A549 (cell line): ENCODE results near the gene TGFBR3L. TPM values are rescaled to one million over a fixed set of nuclear protein-coding genes. Genes with fewer than 3 reads are reported as not detected.

Experiments
- ATAC-seq, 2 experiments: fragments of 200-7000 bp in 1 of 2; fragments of >200 bp in 1 of 2; cut with Nextera tagmentation in 1 of 2; cut with Tn5 transposase in 1 of 2; 3 replicates each; pipeline versions ENCODE4 v1.8.0 to v1.9.1; 2018 to 2020; ENCODE audit warnings: mild to moderate bottlenecking in 1 of 2, moderate library complexity in 1 of 2
- CTCF ChIA-PET: fragments of 300-600 bp; sonication (Branson Sonifier 250); formaldehyde crosslinking; extraction: SDS; loops from one replicate; lab custom pipeline; 2021; ENCODE audit warnings: antibody characterized with exemption, inconsistent platforms; lab: Yijun Ruan, JAX
- POLR2A ChIA-PET: fragments of 350-600 bp; formaldehyde crosslinking; extraction: SDS; loops from one replicate; lab custom pipeline; 2021; ENCODE audit warnings: antibody characterized with exemption, inconsistent platforms; lab: Yijun Ruan, JAX
- DNase-seq, 2 experiments: peaks; one replicate each; pipeline versions ENCODE4 v3.0.0 to v3.0.0-alpha.2; 2011 to 2016; ENCODE audit warnings: low read depth in 1 of 2, low spot score in 1 of 2
- FAIRE-seq: peaks from 2 replicates; lab custom pipeline; 2011; peaks lifted over from hg19 to GRCh38; lab: Jason Lieb, UNC
- H3K27ac ChIP-seq, 2 experiments: fragments of >200 bp; sonication (Bioruptor Twin); formaldehyde crosslinking; 3 replicates each; pipeline ENCODE4 v1.5.1; 2016 to 2017
- H3K4me1 ChIP-seq: fragments of >200 bp; sonication (Bioruptor Twin); formaldehyde crosslinking; 3 replicates; pipeline ENCODE4 v1.6.1; 2016
- H3K4me2 ChIP-seq: fragments of >200 bp; sonication (Bioruptor Twin); formaldehyde crosslinking; 3 replicates; pipeline ENCODE4 v1.6.1; 2016
- H3K4me3 ChIP-seq: fragments of >200 bp; sonication (Bioruptor Twin); formaldehyde crosslinking; 3 replicates; pipeline ENCODE4 v1.5.1; 2016
- H3K9me3 ChIP-seq: fragments of >200 bp; sonication (Bioruptor Twin); formaldehyde crosslinking; 3 replicates; pipeline ENCODE4 v1.6.1; 2016
- BCL3 ChIP-seq: fragments of >200 bp; sonication (Bioruptor Twin); formaldehyde crosslinking; IDR thresholded peaks from 3 replicates; pipeline ENCODE4 v1.6.1; 2016
- CEBPB ChIP-seq, 2 experiments: fragments of >200 bp in 1 of 2; sonication (Bioruptor Twin) in 1 of 2; formaldehyde crosslinking in 1 of 2; IDR thresholded peaks; 2 replicates each; pipeline ENCODE4 v1.6.1; 2012 to 2016
- EHF ChIP-seq: fragments of 250-450 bp; sonication (Bioruptor Pico); IDR thresholded peaks from 2 replicates; pipeline ENCODE4 v1.5.0; 2020; ENCODE audit warnings: mild to moderate bottlenecking
- EHMT2 ChIP-seq: fragments of 200-600 bp; sonication (generic); IDR thresholded peaks from 2 replicates; pipeline ENCODE4 v1.6.1; 2016; ENCODE audit warnings: antibody characterized with exemption, low read depth, mild to moderate bottlenecking, moderate library complexity
- EP300 ChIP-seq, 2 experiments: fragments of >200 bp; sonication (Bioruptor Twin); formaldehyde crosslinking; IDR thresholded peaks; 2 replicates in 1 of 2; 3 replicates in 1 of 2; pipeline ENCODE4 v1.6.1; 2016 to 2017
- ESRRA ChIP-seq: fragments of 150-350 bp; IDR thresholded peaks from 2 replicates; pipeline ENCODE4 v1.6.1; 2014; ENCODE audit warnings: mild to moderate bottlenecking, low read length, borderline replicate concordance
- FOSB ChIP-seq: fragments of 250-450 bp; sonication (Bioruptor Pico); IDR thresholded peaks from 2 replicates; pipeline ENCODE4 v1.5.0; 2020; ENCODE audit warnings: mild to moderate bottlenecking, moderate library complexity
- GATA3 ChIP-seq: IDR thresholded peaks from 2 replicates; pipeline ENCODE4 v1.6.1; 2012; ENCODE audit warnings: borderline replicate concordance
- JUN ChIP-seq, 2 experiments: fragments of >200 bp; sonication (Bioruptor Twin); formaldehyde crosslinking; IDR thresholded peaks; 2 replicates in 1 of 2; 3 replicates in 1 of 2; pipeline ENCODE4 v1.6.1; 2016 to 2017
- KDM1A ChIP-seq: fragments of 200-600 bp; sonication (generic); IDR thresholded peaks from 2 replicates; pipeline ENCODE4 v1.6.1; 2016; ENCODE audit warnings: low read depth, mild to moderate bottlenecking
- KDM5A ChIP-seq: fragments of 200-600 bp; sonication (generic); IDR thresholded peaks from 2 replicates; pipeline ENCODE4 v1.6.1; 2016; ENCODE audit warnings: antibody characterized with exemption, mild to moderate bottlenecking
- MAZ ChIP-seq: fragments of 150-350 bp; IDR thresholded peaks from 2 replicates; pipeline ENCODE4 v1.6.1; 2014; ENCODE audit warnings: antibody characterized with exemption, low read depth, low read length, borderline replicate concordance
- NPAS2 ChIP-seq: fragments of 250-450 bp; sonication (Bioruptor Pico); IDR thresholded peaks from 2 replicates; pipeline ENCODE4 v1.8.0; 2022; ENCODE audit warnings: mild to moderate bottlenecking, moderate library complexity, borderline replicate concordance
- RAD21 ChIP-seq, 2 experiments: fragments of >200 bp in 1 of 2; sonication (Bioruptor Twin) in 1 of 2; formaldehyde crosslinking in 1 of 2; IDR thresholded peaks in 1 of 2; conservative IDR thresholded peaks in 1 of 2; 2 replicates in 1 of 2; 3 replicates in 1 of 2; pipeline ENCODE4 v1.6.1; 2012 to 2018; ENCODE audit warnings: inconsistent platforms in 1 of 2
- SREBF2 ChIP-seq: fragments of 450-650 bp; IDR thresholded peaks from 2 replicates; pipeline ENCODE4 v1.6.1; 2014; ENCODE audit warnings: mild to moderate bottlenecking, moderate library complexity
- TFCP2L1 ChIP-seq: fragments of 250-450 bp; sonication (Bioruptor Pico); IDR thresholded peaks from 2 replicates; pipeline ENCODE4 v1.5.0; 2021; ENCODE audit warnings: mild to moderate bottlenecking
- ZNF302 ChIP-seq: fragments of 250-450 bp; sonication (Bioruptor Pico); IDR thresholded peaks from 2 replicates; pipeline ENCODE4 v1.9.0; 2021; ENCODE audit warnings: inconsistent platforms, mild to moderate bottlenecking, moderate library complexity
- ZSCAN20 ChIP-seq: fragments of 250-450 bp; sonication (Bioruptor Pico); IDR thresholded peaks from 2 replicates; pipeline ENCODE4 v1.8.0; 2022; ENCODE audit warnings: mild to moderate bottlenecking, moderate library complexity
- WGBS: methylation state at CpG from one replicate; pipeline ENCODE4 v1.1.6; 2017; ENCODE audit errors: missing lambda C conversion rate; 5-methylcytosine and 5-hydroxymethylcytosine counted together
- polyA plus RNA-seq, 4 experiments: library from polyadenylated mRNA; depleted of rRNA in 3 of 4; stranded (reverse); fragments of >200 nt; fragmentation: RNase III in 1 of 4; extraction: RNeasy Plus Mini Kit Qiagen cat#74134 plus additional on column Dnase treatment in 1 of 4; gene quantifications; 2 replicates in 3 of 4; 3 replicates in 1 of 4; pipeline ENCODE4 v1.2.3, GENCODE V29; 2011 to 2017
- TF ChIP-seq, protein P1 (sequence below): fragments of 200-600 bp; sonication (generic); IDR thresholded peaks from 2 replicates; pipeline ENCODE4 v1.6.1; 2016; ENCODE audit warnings: antibody characterized with exemption, mild to moderate bottlenecking, moderate library complexity
- TF ChIP-seq, protein P2 (sequence below): fragments of >200 bp; sonication (Bioruptor Twin); formaldehyde crosslinking; IDR thresholded peaks from 2 replicates; pipeline ENCODE4 v1.6.1; 2016

Gene TGFBR3L
- polyA plus RNA-seq, 2 of the 4 experiments (the other 2 are of a cell fraction), result 0.21 to 1.2 TPM

DNA sequence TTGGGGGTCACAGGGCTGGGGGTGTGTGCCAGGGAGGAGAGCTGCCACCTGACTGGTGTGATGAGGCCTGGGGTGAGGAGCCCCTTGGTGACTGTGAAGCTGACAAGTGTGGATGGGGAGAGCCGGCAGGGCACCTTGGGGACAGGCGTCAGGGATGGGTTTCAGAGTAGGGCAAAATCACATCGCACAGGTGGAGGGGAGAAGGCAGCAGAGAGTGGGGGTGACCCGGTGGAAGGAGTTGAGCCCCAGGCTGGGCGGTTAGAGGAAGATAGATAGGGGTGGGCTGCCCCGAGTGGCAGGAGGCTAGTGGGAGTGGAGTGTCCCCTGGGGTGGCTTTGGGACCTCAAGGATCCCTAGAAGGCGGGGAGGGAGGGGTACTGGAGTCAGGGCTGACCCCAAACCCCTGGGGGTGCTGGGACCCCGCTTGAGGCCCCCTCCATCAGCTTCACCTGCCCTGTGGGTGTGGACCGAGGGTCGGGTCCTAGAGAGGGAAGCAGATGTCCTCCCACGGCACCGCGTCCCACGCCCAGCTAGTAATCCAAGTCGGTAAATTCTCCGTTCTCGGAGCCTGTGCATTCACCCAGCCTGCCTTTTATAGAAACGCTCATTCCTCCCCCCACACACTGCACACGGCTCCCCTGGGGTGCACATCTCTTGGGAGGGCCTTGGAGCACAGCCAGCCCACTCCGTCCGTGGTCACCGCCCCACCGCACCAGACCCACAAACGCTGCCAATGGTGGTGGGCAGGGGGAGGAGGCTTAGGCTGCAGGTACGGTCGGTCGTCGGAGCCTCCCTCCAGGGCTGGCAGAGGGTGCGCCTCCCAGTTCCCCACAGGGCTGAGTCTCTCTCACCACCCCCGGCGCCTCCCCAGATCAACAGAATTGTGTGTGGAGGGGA, 8.9 kb downstream of the TGFBR3L start:
- CTCF ChIA-PET, result interaction anchor here (0.7 to 2.5 kb wide), 6 partner anchors 8 to 71 kb away, joined by 3 to 17 read pairs (median 4); partner anchors contain the start of genes MAP2K7 and TIMM44
- no peak overlapping the region for H3K4me3 ChIP-seq
- H3K9me3 ChIP-seq, result no peaks in the 10 kb centered on the region
- no peak for FAIRE-seq
- POLR2A ChIA-PET, result interaction anchor here (0.6 kb wide), 1 partner anchor 20 kb away, joined by 3 read pairs; the partner anchor contains the start of gene MAP2K7
- no peak for DNase-seq
- WGBS, result 89% methylated on average over 30 of the region's 31 CpGs
- H3K4me1 ChIP-seq, result peaks cover 21% of the 10 kb centered on the region
- H3K27ac ChIP-seq, result no peak overlapping the region
- H3K4me2 ChIP-seq, result no peak overlapping the region
- no peak for ATAC-seq
- TF ChIP-seq, protein P1, sequence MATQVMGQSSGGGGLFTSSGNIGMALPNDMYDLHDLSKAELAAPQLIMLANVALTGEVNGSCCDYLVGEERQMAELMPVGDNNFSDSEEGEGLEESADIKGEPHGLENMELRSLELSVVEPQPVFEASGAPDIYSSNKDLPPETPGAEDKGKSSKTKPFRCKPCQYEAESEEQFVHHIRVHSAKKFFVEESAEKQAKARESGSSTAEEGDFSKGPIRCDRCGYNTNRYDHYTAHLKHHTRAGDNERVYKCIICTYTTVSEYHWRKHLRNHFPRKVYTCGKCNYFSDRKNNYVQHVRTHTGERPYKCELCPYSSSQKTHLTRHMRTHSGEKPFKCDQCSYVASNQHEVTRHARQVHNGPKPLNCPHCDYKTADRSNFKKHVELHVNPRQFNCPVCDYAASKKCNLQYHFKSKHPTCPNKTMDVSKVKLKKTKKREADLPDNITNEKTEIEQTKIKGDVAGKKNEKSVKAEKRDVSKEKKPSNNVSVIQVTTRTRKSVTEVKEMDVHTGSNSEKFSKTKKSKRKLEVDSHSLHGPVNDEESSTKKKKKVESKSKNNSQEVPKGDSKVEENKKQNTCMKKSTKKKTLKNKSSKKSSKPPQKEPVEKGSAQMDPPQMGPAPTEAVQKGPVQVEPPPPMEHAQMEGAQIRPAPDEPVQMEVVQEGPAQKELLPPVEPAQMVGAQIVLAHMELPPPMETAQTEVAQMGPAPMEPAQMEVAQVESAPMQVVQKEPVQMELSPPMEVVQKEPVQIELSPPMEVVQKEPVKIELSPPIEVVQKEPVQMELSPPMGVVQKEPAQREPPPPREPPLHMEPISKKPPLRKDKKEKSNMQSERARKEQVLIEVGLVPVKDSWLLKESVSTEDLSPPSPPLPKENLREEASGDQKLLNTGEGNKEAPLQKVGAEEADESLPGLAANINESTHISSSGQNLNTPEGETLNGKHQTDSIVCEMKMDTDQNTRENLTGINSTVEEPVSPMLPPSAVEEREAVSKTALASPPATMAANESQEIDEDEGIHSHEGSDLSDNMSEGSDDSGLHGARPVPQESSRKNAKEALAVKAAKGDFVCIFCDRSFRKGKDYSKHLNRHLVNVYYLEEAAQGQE, result no peak
- TF ChIP-seq KDM5A, result no peak
- TF ChIP-seq, all 56 proteins: peak for 0

GRCh38 chr19:7924241-7924640, 9.6 kb downstream of the TGFBR3L start:
- DNase-seq, result no peak
- ChIA-PET CTCF (interaction anchor here (0.7 to 2.5 kb wide), 4 partner anchors 9 to 71 kb away, joined by 3 to 17 read pairs (median 6); partner anchors contain the start of gene TIMM44), POLR2A (no interaction called here)
- no peak overlapping the region for H3K4me2 ChIP-seq
- 72% methylated on average over 5 of the region's 12 CpGs for WGBS
- H3K4me3 ChIP-seq, result no peak overlapping the region
- no peak for ATAC-seq
- H3K9me3 ChIP-seq, result no peaks in the 10 kb centered on the region
- no peak overlapping the region for H3K27ac ChIP-seq
- peaks cover 28% of the 10 kb centered on the region for H3K4me1 ChIP-seq
- FAIRE-seq, result no peak
- TF ChIP-seq, protein P2, sequence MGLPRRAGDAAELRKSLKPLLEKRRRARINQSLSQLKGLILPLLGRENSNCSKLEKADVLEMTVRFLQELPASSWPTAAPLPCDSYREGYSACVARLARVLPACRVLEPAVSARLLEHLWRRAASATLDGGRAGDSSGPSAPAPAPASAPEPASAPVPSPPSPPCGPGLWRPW, result no peak
- TF ChIP-seq GATA3 (no peak), SREBF2 (no peak), ESRRA (no peak), BCL3 (no peak), CEBPB (IDR thresholded peaks at IDR 0.05) (no peak), ZNF302 (CRISPR knock-in tag) (no peak), MAZ (no peak), RAD21 (conservative IDR thresholded peaks at IDR 0.05 in 1 of 2, IDR thresholded peaks at IDR 0.05 in 1 of 2) (no peak), NPAS2 (CRISPR knock-in tag) (no peak), EP300 (IDR thresholded peaks at IDR 0.05) (no peak), KDM1A (no peak)
- TF ChIP-seq, all 56 proteins: peak for 0

GRCh38 chr19:7924651-7925170, 10.1 kb downstream of the TGFBR3L start:
- TF ChIP-seq RAD21 (conservative IDR thresholded peaks at IDR 0.05 in 1 of 2, IDR thresholded peaks at IDR 0.05 in 1 of 2), result no peak
- no peak for TF ChIP-seq EHF
- TF ChIP-seq ZSCAN20, result no peak
- TF ChIP-seq JUN (IDR thresholded peaks at IDR 0.05), result no peak
- TF ChIP-seq FOSB, result no peak
- no peak for TF ChIP-seq TFCP2L1
- no peak for TF ChIP-seq EHMT2
- Histone ChIP-seq H3K27ac (peak overlapping the region in 1 of 2 experiments; percentile 92; a peak in 3 of 6 replicates), H3K9me3 (no peaks in the 10 kb centered on the region), H3K4me3 (peak overlapping the region; percentile 82; the same call in 1 of the 3 replicates), H3K4me2 (peak overlapping the region; percentile 100), H3K4me1 (peaks cover 29% of the 10 kb centered on the region)
- CTCF ChIA-PET, result interaction anchor here (0.7 to 2.5 kb wide), 4 partner anchors 9 to 72 kb away, joined by 3 to 17 read pairs (median 6); partner anchors contain the start of gene TIMM44
- FAIRE-seq, result no peak
- POLR2A ChIA-PET, result no interaction called here
- WGBS, result 82% methylated on average over 4 of the region's 34 CpGs
- no peak for ATAC-seq
- no peak for DNase-seq
